ENCODE measurements around the gene GOLGA6L10.
"Not testable (repeated sequence)": the region's sequence is repeated elsewhere in the genome, so short reads cannot be mapped to it uniquely, and the experiment has no call there.

GOLGA6L10 gene

GRCh38 chr15:82301296-82302016 lies 47.8 kb downstream of the GOLGA6L10 start:
- in situ Hi-C loops (cut with MboI; ENCODE audit: low sequenced_read_pairs): no loop called here

- in situ Hi-C loops (cut with MboI; ENCODE audit: low sequenced_read_pairs): no loop called here
Measured at GRCh38 chr15:82300883-82301282, 48.4 kb downstream of the GOLGA6L10 start.

- in situ Hi-C loops (cut with MboI; ENCODE audit: low sequenced_read_pairs): not testable (repeated sequence)
Measured at GRCh38 chr15:82300326-82300725, 48.9 kb downstream of the GOLGA6L10 start.

GRCh38 chr15:82299511-82299914 lies 49.8 kb downstream of the GOLGA6L10 start:
- in situ Hi-C loops (cut with MboI; ENCODE audit: low sequenced_read_pairs): not testable (repeated sequence)

- in situ Hi-C loops (cut with MboI; ENCODE audit: low sequenced_read_pairs): no loop called here
Measured at GRCh38 chr15:82298520-82298919, 50.8 kb downstream of the GOLGA6L10 start.

- in situ Hi-C loops (cut with MboI; ENCODE audit: low sequenced_read_pairs): no loop called here
Measured at GRCh38 chr15:82298032-82298431, 51.2 kb downstream of the GOLGA6L10 start.

- in situ Hi-C loops (cut with MboI; ENCODE audit: low sequenced_read_pairs): no loop called here
Measured at GRCh38 chr15:82297546-82297945, 51.7 kb downstream of the GOLGA6L10 start.

GRCh38 chr15:82294061-82294690 lies 55.1 kb downstream of the GOLGA6L10 start:
- in situ Hi-C loops (cut with MboI; ENCODE audit: low sequenced_read_pairs): no loop called here

- in situ Hi-C loops (cut with MboI; ENCODE audit: low sequenced_read_pairs): no loop called here
Measured at GRCh38 chr15:82292271-82292670, 57.0 kb downstream of the GOLGA6L10 start.
